Keratinocyte (primary cell): Measurements from ENCODE around the gene SF3B6.

Experiments
- EZH2 ChIP-seq: IDR thresholded peaks from one replicate; pipeline ENCODE4 v1.6.1; 2012; ENCODE audit warnings: inconsistent platforms, mild to moderate bottlenecking, low read length, moderate library complexity
- TF ChIP-seq, protein P1 (sequence below), 3 experiments: IDR thresholded peaks in 1 of 3; conservative IDR thresholded peaks in 1 of 3; optimal IDR thresholded peaks in 1 of 3; 2 replicates in 2 of 3; 3 replicates in 1 of 3; pipeline versions ENCODE3 to v1.5.1; 2011; ENCODE audit warnings: low read length in 3 of 3, mild to moderate bottlenecking in 3 of 3, moderate library complexity in 2 of 3, control low read depth in 1 of 3, inconsistent platforms in 1 of 3; ENCODE audit not compliant: insufficient read depth in 2 of 3; ENCODE audit errors: extremely low read depth in 1 of 3

DNA sequence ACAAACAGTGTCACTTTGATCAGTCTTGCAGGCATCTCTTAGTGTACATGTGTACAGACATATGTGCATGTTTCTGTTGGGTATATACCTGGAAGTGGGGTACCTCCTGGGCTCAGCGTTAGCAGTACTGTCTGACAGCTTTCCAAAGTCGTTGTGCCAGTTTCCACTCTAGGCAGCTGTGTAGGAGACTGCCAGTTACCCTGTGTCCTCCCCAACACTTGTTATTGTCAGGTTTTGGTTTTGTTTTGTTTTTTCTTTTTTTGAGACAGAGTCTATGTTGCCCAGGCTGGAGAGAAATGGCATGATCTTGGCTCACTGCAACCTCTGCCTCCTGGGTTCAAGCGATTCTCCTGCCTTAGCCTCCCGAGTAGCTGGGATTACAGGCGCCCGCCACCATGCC lies 20.4 kb downstream of the SF3B6 start:
- TF ChIP-seq EZH2 = no peak
- TF ChIP-seq, protein P1, sequence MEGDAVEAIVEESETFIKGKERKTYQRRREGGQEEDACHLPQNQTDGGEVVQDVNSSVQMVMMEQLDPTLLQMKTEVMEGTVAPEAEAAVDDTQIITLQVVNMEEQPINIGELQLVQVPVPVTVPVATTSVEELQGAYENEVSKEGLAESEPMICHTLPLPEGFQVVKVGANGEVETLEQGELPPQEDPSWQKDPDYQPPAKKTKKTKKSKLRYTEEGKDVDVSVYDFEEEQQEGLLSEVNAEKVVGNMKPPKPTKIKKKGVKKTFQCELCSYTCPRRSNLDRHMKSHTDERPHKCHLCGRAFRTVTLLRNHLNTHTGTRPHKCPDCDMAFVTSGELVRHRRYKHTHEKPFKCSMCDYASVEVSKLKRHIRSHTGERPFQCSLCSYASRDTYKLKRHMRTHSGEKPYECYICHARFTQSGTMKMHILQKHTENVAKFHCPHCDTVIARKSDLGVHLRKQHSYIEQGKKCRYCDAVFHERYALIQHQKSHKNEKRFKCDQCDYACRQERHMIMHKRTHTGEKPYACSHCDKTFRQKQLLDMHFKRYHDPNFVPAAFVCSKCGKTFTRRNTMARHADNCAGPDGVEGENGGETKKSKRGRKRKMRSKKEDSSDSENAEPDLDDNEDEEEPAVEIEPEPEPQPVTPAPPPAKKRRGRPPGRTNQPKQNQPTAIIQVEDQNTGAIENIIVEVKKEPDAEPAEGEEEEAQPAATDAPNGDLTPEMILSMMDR (optimal IDR thresholded peaks at IDR 0.05 in 1 of 3, IDR thresholded peaks at IDR 0.05 in 1 of 3, conservative IDR thresholded peaks at IDR 0.05 in 1 of 3; ENCODE audit: extremely low read depth in 1 of 3, insufficient read depth in 2 of 3, low read length in 3 of 3) = no peak
